Measurements from ENCODE around the gene COX6A2.

COX6A2 gene

DNA sequence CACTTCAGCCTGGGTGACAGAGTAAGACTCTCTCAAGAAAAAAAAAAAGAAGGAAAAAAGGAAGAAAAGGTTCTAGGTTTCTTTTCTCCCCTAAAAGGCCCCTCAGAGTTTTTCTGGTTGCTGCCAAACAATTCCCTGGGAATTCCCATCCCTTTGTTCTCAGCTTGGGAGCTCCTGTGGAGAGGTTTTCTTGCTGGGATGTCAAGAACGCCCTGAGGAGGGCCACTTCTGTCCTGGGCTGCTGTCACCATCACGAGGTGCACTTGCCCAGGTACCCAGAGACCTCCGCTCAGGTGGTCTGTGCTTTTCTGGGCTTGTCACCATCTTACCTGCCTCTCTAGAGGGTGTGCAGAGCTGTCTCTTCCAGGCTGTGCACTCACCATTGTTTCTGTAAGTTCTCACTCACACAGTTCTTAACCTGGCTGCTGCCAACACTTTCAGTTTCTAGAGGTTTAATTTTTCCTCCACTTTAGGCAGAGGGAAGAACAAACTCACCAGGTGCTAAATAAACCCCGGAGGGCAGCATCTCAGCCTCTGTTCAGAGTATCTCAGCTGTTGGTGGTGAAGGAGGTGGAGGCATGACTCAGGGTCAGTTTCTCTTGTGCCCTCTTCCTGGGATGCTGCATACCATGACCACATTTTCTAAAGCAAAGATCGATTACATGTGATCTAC lies 2.4 kb upstream of the COX6A2 start:
- TF ChIP-seq, protein P1, sequence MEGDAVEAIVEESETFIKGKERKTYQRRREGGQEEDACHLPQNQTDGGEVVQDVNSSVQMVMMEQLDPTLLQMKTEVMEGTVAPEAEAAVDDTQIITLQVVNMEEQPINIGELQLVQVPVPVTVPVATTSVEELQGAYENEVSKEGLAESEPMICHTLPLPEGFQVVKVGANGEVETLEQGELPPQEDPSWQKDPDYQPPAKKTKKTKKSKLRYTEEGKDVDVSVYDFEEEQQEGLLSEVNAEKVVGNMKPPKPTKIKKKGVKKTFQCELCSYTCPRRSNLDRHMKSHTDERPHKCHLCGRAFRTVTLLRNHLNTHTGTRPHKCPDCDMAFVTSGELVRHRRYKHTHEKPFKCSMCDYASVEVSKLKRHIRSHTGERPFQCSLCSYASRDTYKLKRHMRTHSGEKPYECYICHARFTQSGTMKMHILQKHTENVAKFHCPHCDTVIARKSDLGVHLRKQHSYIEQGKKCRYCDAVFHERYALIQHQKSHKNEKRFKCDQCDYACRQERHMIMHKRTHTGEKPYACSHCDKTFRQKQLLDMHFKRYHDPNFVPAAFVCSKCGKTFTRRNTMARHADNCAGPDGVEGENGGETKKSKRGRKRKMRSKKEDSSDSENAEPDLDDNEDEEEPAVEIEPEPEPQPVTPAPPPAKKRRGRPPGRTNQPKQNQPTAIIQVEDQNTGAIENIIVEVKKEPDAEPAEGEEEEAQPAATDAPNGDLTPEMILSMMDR (IDR thresholded peaks at IDR 0.05; ENCODE audit: low read depth, low read length, missing control alignments), result no peak
- no peak for DNase-seq (ENCODE audit: extremely low read depth, low read depth)
- H3K4me3 ChIP-seq (replicated peaks; ENCODE audit: low read depth, low read length), result no peak overlapping the region

DNA sequence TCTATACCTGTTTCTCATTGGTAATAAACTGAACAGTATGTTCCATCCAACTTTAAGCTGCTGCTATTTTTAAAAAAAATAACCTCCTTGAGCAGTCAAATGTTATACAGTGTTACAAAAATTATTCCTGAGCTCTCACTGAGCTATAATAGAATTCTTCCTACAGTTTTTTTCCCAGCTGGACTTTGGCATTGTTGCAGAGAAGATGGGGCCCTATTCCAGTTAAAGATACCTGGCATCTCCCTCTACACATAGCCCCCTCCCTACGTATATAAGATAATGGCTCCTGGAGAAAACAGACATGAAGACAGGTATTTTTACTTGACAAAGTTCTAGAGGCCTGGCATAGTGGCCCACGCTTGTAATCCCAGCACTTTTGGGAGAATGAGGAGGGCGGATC lies 1.6 kb upstream of the COX6A2 start:
- TF ChIP-seq, protein P1 (IDR thresholded peaks at IDR 0.05; ENCODE audit: low read depth, low read length, missing control alignments), result no peak
- DNase-seq (ENCODE audit: extremely low read depth, low read depth), result no peak
- no peak overlapping the region for H3K4me3 ChIP-seq (replicated peaks; ENCODE audit: low read depth, low read length)

- H3K4me3 ChIP-seq (replicated peaks; ENCODE audit: low read depth, low read length), result no peak overlapping the region
- no peak for DNase-seq (ENCODE audit: extremely low read depth, low read depth)
- TF ChIP-seq, protein P1 (IDR thresholded peaks at IDR 0.05; ENCODE audit: low read depth, low read length, missing control alignments), result no peak
These were observed 1.2 kb upstream of the COX6A2 start for GRCh38 chr16:31429314-31429713.

GRCh38 chr16:31428638-31429247 lies 583 bp upstream of the COX6A2 start:
- DNase-seq (ENCODE audit: extremely low read depth, low read depth), result no peak
- TF ChIP-seq, protein P1 (IDR thresholded peaks at IDR 0.05; ENCODE audit: low read depth, low read length, missing control alignments), result no peak
- H3K4me3 ChIP-seq (replicated peaks; ENCODE audit: low read depth, low read length), result no peak overlapping the region

- TF ChIP-seq, protein P1 (IDR thresholded peaks at IDR 0.05; ENCODE audit: low read depth, low read length, missing control alignments), result no peak
- no peak overlapping the region for H3K4me3 ChIP-seq (replicated peaks; ENCODE audit: low read depth, low read length)
- no peak for DNase-seq (ENCODE audit: extremely low read depth, low read depth)
These were observed 500 bp downstream of the COX6A2 start for GRCh38 chr16:31427441-31428278.

- no peak overlapping the region for H3K4me3 ChIP-seq (replicated peaks; ENCODE audit: low read depth, low read length)
- no peak for DNase-seq (ENCODE audit: extremely low read depth, low read depth)
- TF ChIP-seq, protein P1 (IDR thresholded peaks at IDR 0.05; ENCODE audit: low read depth, low read length, missing control alignments), result no peak
These were observed 4.4 kb downstream of the COX6A2 start for GRCh38 chr16:31423801-31424200.
